ENCODE results near the gene ERCC3.

DNA sequence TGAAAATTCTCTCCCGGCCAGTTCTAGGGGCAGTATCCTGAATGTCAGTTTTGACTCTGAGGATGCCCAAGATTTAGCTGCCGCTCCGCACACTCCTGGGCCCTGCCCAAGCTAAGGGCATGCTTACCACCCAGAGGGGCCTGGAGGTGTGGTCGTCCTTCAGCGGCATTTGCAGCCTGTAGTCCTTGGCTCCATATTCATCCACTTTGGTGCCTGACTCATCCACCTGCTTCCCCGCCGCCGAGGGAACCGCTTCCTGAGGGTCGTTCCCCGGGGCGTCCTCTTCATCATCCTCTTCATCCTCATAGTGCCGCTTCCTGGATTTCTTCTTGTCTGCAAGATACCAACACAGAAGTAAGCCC, 577 bp downstream of the ERCC3 start:
- TF ChIP-seq, protein P1, sequence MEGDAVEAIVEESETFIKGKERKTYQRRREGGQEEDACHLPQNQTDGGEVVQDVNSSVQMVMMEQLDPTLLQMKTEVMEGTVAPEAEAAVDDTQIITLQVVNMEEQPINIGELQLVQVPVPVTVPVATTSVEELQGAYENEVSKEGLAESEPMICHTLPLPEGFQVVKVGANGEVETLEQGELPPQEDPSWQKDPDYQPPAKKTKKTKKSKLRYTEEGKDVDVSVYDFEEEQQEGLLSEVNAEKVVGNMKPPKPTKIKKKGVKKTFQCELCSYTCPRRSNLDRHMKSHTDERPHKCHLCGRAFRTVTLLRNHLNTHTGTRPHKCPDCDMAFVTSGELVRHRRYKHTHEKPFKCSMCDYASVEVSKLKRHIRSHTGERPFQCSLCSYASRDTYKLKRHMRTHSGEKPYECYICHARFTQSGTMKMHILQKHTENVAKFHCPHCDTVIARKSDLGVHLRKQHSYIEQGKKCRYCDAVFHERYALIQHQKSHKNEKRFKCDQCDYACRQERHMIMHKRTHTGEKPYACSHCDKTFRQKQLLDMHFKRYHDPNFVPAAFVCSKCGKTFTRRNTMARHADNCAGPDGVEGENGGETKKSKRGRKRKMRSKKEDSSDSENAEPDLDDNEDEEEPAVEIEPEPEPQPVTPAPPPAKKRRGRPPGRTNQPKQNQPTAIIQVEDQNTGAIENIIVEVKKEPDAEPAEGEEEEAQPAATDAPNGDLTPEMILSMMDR (IDR thresholded peaks at IDR 0.05 in 2 of 3, conservative IDR thresholded peaks at IDR 0.05 in 1 of 3; ENCODE audit: borderline replicate concordance in 1 of 3, insufficient read depth in 1 of 3, low read depth in 2 of 3, low read length in 2 of 3): no peak
- TF ChIP-seq SIN3A (IDR thresholded peaks at IDR 0.05; ENCODE audit: low read depth) (no peak), EZH2phosphoT487 (IDR thresholded peaks at IDR 0.05; ENCODE audit: borderline replicate concordance) (no peak), POLR2A (IDR thresholded peaks at IDR 0.05; ENCODE audit: borderline replicate concordance, extremely low read depth, insufficient read depth, insufficient read length) (no peak), EZH2 (IDR thresholded peaks at IDR 0.05) (no peak), YY1 (IDR thresholded peaks at IDR 0.05; ENCODE audit: extremely low read depth, insufficient replicate concordance, low read depth, low read length) (no peak), RAD21 (IDR thresholded peaks at IDR 0.05; ENCODE audit: low read depth) (no peak)
- TF ChIP-seq, protein P2, sequence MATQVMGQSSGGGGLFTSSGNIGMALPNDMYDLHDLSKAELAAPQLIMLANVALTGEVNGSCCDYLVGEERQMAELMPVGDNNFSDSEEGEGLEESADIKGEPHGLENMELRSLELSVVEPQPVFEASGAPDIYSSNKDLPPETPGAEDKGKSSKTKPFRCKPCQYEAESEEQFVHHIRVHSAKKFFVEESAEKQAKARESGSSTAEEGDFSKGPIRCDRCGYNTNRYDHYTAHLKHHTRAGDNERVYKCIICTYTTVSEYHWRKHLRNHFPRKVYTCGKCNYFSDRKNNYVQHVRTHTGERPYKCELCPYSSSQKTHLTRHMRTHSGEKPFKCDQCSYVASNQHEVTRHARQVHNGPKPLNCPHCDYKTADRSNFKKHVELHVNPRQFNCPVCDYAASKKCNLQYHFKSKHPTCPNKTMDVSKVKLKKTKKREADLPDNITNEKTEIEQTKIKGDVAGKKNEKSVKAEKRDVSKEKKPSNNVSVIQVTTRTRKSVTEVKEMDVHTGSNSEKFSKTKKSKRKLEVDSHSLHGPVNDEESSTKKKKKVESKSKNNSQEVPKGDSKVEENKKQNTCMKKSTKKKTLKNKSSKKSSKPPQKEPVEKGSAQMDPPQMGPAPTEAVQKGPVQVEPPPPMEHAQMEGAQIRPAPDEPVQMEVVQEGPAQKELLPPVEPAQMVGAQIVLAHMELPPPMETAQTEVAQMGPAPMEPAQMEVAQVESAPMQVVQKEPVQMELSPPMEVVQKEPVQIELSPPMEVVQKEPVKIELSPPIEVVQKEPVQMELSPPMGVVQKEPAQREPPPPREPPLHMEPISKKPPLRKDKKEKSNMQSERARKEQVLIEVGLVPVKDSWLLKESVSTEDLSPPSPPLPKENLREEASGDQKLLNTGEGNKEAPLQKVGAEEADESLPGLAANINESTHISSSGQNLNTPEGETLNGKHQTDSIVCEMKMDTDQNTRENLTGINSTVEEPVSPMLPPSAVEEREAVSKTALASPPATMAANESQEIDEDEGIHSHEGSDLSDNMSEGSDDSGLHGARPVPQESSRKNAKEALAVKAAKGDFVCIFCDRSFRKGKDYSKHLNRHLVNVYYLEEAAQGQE (IDR thresholded peaks at IDR 0.05; ENCODE audit: low read depth): no peak
- TF ChIP-seq, protein P3, sequence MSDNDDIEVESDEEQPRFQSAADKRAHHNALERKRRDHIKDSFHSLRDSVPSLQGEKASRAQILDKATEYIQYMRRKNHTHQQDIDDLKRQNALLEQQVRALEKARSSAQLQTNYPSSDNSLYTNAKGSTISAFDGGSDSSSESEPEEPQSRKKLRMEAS (IDR thresholded peaks at IDR 0.05): no peak
